Effector memory CD4-positive, alpha-beta T cell (primary cell): ENCODE measurements around the gene ASXL3.

ENCODE experiments used
- DNase-seq, 3 donors: peaks; one replicate each; pipeline ENCODE4 v3.0.0-alpha.2; 2020
- H3K27ac ChIP-seq: 2 replicates; pipeline ENCODE4 v1.7.0; 2013; ENCODE audit warnings: mild to moderate bottlenecking, low read length, moderate library complexity; ENCODE audit not compliant: insufficient read depth, poor library complexity, severe bottlenecking
- H3K27me3 ChIP-seq: replicated peaks from 2 replicates; pipeline ENCODE4 v1.7.0; 2013; ENCODE audit warnings: mild to moderate bottlenecking, low read length; ENCODE audit not compliant: insufficient read depth, control insufficient read depth, poor library complexity, severe bottlenecking
- H3K36me3 ChIP-seq: 2 replicates; pipeline ENCODE4 v1.7.0; 2013; ENCODE audit warnings: mild to moderate bottlenecking, low read length, moderate library complexity; ENCODE audit not compliant: control insufficient read depth, insufficient read depth
- H3K4me1 ChIP-seq: 2 replicates; pipeline ENCODE4 v1.7.0; 2013; ENCODE audit warnings: low read length, mild to moderate bottlenecking; ENCODE audit not compliant: control insufficient read depth, insufficient read depth, poor library complexity, severe bottlenecking
- H3K4me3 ChIP-seq: 2 replicates; pipeline ENCODE4 v1.7.0; 2013; ENCODE audit warnings: low read length, low read depth, mild to moderate bottlenecking; ENCODE audit not compliant: insufficient read depth, poor library complexity, severe bottlenecking
- H3K9me3 ChIP-seq: 2 replicates; pipeline ENCODE4 v1.7.0; 2013; ENCODE audit warnings: mild to moderate bottlenecking, low read length, moderate library complexity; ENCODE audit not compliant: control insufficient read depth

The ASXL3 gene

GRCh38 chr18:33605250-33605649 is 27.2 kb downstream of the ASXL3 start:
- DNase-seq = no peak
- no peak overlapping the region for H3K27ac ChIP-seq
- H3K4me3 ChIP-seq = no peak overlapping the region
- H3K36me3 ChIP-seq = no peaks in the 10 kb centered on the region
- H3K27me3 ChIP-seq = no peaks in the 10 kb centered on the region
- H3K9me3 ChIP-seq = no peaks in the 10 kb centered on the region
- no peaks in the 10 kb centered on the region for H3K4me1 ChIP-seq

DNA sequence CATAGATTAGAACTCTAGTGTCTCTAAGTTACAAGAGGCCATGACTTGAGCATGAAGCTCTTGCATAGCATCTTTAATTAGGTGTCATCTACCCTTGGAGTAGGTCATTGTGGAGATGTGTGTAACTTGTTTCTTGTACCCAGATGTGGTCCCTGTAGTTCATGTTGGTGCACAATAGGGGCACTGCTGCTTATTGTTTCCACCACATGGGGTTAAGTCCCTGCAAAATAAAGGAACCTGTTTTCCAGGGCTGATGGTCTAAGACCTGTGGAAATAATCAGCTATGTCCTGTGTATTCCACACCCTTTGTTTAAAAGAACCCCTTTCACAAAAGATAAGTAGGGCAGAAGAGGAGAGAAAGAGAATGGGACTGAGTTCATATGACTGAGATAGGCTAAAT is 28.6 kb downstream of the ASXL3 start:
- no peak for DNase-seq
- no peak overlapping the region for H3K4me3 ChIP-seq
- H3K36me3 ChIP-seq = no peaks in the 10 kb centered on the region
- H3K9me3 ChIP-seq = no peaks in the 10 kb centered on the region
- no peaks in the 10 kb centered on the region for H3K4me1 ChIP-seq
- H3K27ac ChIP-seq = no peak overlapping the region
- H3K27me3 ChIP-seq = no peaks in the 10 kb centered on the region

- H3K4me3 ChIP-seq = no peak overlapping the region
- H3K4me1 ChIP-seq = no peaks in the 10 kb centered on the region
- no peak for DNase-seq
- H3K9me3 ChIP-seq = no peaks in the 10 kb centered on the region
- H3K27ac ChIP-seq = no peak overlapping the region
- H3K27me3 ChIP-seq = no peaks in the 10 kb centered on the region
- H3K36me3 ChIP-seq = no peaks in the 10 kb centered on the region
These were observed 33.6 kb downstream of the ASXL3 start for GRCh38 chr18:33611525-33612135.

DNA sequence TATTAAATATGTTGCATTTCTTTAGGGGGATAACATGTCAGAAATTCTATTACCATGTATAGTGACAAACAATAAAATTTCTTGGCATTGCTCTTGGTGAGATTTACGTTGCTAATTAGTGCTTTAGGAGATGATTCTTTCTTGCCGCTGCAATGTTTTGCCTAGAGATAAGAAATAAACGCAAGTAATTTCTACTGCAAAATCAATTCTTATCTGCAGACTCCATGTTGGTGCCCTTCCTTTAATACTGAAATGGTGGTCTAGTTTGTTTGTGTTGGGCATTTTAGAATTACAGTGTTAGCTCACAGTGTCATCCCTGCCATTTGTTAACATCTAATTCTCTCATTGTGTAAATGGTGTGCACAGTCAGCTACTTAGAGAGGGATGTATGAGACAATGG is 34.6 kb downstream of the ASXL3 start:
- Histone ChIP-seq H3K36me3 (no peaks in the 10 kb centered on the region), H3K4me3 (no peak overlapping the region), H3K9me3 (no peaks in the 10 kb centered on the region), H3K27ac (no peak overlapping the region), H3K4me1 (no peaks in the 10 kb centered on the region), H3K27me3 (no peaks in the 10 kb centered on the region)
- no peak for DNase-seq

- Histone ChIP-seq H3K9me3 (no peaks in the 10 kb centered on the region), H3K27ac (no peak overlapping the region), H3K36me3 (no peaks in the 10 kb centered on the region), H3K27me3 (no peaks in the 10 kb centered on the region), H3K4me1 (no peaks in the 10 kb centered on the region), H3K4me3 (no peak overlapping the region)
- DNase-seq = no peak
These were observed 38.5 kb downstream of the ASXL3 start for GRCh38 chr18:33616556-33616955.

- no peak overlapping the region for H3K4me3 ChIP-seq
- H3K4me1 ChIP-seq = no peaks in the 10 kb centered on the region
- DNase-seq = no peak
- H3K36me3 ChIP-seq = no peaks in the 10 kb centered on the region
- no peaks in the 10 kb centered on the region for H3K9me3 ChIP-seq
- no peaks in the 10 kb centered on the region for H3K27me3 ChIP-seq
- no peak overlapping the region for H3K27ac ChIP-seq
These were observed 49.1 kb downstream of the ASXL3 start for GRCh38 chr18:33627114-33627513.

- no peaks in the 10 kb centered on the region for H3K4me1 ChIP-seq
- H3K9me3 ChIP-seq = no peaks in the 10 kb centered on the region
- DNase-seq = no peak
- no peaks in the 10 kb centered on the region for H3K27me3 ChIP-seq
- H3K27ac ChIP-seq = no peak overlapping the region
- H3K4me3 ChIP-seq = no peak overlapping the region
- no peaks in the 10 kb centered on the region for H3K36me3 ChIP-seq
These were observed 52.5 kb downstream of the ASXL3 start for GRCh38 chr18:33630476-33630875.

- Histone ChIP-seq H3K4me1 (no peaks in the 10 kb centered on the region), H3K27ac (no peak overlapping the region), H3K27me3 (no peaks in the 10 kb centered on the region), H3K36me3 (no peaks in the 10 kb centered on the region), H3K4me3 (no peak overlapping the region), H3K9me3 (no peaks in the 10 kb centered on the region)
- DNase-seq = no peak
These were observed 63.1 kb downstream of the ASXL3 start for GRCh38 chr18:33641141-33641540.

GRCh38 chr18:33644494-33644893 is 66.5 kb downstream of the ASXL3 start:
- no peak overlapping the region for H3K27ac ChIP-seq
- no peaks in the 10 kb centered on the region for H3K9me3 ChIP-seq
- H3K36me3 ChIP-seq = no peaks in the 10 kb centered on the region
- H3K27me3 ChIP-seq = no peaks in the 10 kb centered on the region
- DNase-seq = no peak
- no peaks in the 10 kb centered on the region for H3K4me1 ChIP-seq
- no peak overlapping the region for H3K4me3 ChIP-seq

- peaks cover 4% of the 10 kb centered on the region for H3K9me3 ChIP-seq
- no peaks in the 10 kb centered on the region for H3K36me3 ChIP-seq
- no peak for DNase-seq
- no peak overlapping the region for H3K4me3 ChIP-seq
- H3K27ac ChIP-seq = no peak overlapping the region
- H3K27me3 ChIP-seq = no peaks in the 10 kb centered on the region
- H3K4me1 ChIP-seq = no peaks in the 10 kb centered on the region
These were observed 69.3 kb downstream of the ASXL3 start for GRCh38 chr18:33647365-33647764.
